Measurements from ENCODE around the gene RPL36A.

RPL36A gene

GRCh38 chrX:101430457-101431078 lies 39.8 kb downstream of the RPL36A start:
- Histone ChIP-seq H3K4me2 (ENCODE audit: insufficient read depth, low read length, poor library complexity, severe bottlenecking) (no peak overlapping the region), H3K23ac (ENCODE audit: low read depth, low read length, poor library complexity) (no peak overlapping the region), H3K4ac (ENCODE audit: low read length) (no peak overlapping the region), H3K9ac (ENCODE audit: low read depth, low read length, poor library complexity) (no peak overlapping the region), H3K14ac (ENCODE audit: low read length) (no peak overlapping the region), H3K9me3 (replicated peaks in 1 of 2; ENCODE audit: control insufficient read depth in 2 of 2, insufficient read depth in 1 of 2, low read depth in 1 of 2, low read length in 2 of 2) (peaks cover 0 to 10% of the 10 kb centered on the region in 2 donors), H3K4me1 (ENCODE audit: control insufficient read depth in 2 of 2, insufficient read depth in 1 of 2, low read depth in 1 of 2, low read length in 2 of 2) (no peaks in the 10 kb centered on the region), H3K36me3 (replicated peaks in 1 of 2; ENCODE audit: control insufficient read depth in 2 of 2, insufficient read depth in 2 of 2, low read length in 2 of 2) (no peaks in the 10 kb centered on the region), H2BK120ac (ENCODE audit: low read depth, low read length) (no peak overlapping the region), H2AFZ (ENCODE audit: low read length) (no peak overlapping the region), H4K91ac (ENCODE audit: low read depth, low read length, poor library complexity) (no peak overlapping the region), H2BK15ac (ENCODE audit: low read length) (no peak overlapping the region), H2BK12ac (ENCODE audit: low read length) (no peak overlapping the region), H2BK5ac (ENCODE audit: low read length) (no peak overlapping the region), H2AK5ac (ENCODE audit: low read depth, low read length) (no peak overlapping the region), H3K18ac (ENCODE audit: low read length) (no peak overlapping the region), H3K27ac (replicated peaks; ENCODE audit: low read length) (no peak overlapping the region), H3K4me3 (ENCODE audit: low read length in 2 of 2) (no peak overlapping the region), H4K8ac (ENCODE audit: low read depth, low read length) (no peak overlapping the region), H3K79me1 (ENCODE audit: low read depth, low read length) (no peaks in the 10 kb centered on the region), H3K27me3 (ENCODE audit: control insufficient read depth in 3 of 3, insufficient read depth in 3 of 3, low read depth in 1 of 3, low read length in 3 of 3) (no peaks in the 10 kb centered on the region)
- no CpG with 5 or more reads among the region's 2 CpGs for WGBS, 2 donors (ENCODE audit: extremely low coverage in 2 of 2, insufficient read length in 2 of 2, insufficient replicate concordance in 1 of 2)
- no peak for DNase-seq (ENCODE audit: low spot score)

DNA sequence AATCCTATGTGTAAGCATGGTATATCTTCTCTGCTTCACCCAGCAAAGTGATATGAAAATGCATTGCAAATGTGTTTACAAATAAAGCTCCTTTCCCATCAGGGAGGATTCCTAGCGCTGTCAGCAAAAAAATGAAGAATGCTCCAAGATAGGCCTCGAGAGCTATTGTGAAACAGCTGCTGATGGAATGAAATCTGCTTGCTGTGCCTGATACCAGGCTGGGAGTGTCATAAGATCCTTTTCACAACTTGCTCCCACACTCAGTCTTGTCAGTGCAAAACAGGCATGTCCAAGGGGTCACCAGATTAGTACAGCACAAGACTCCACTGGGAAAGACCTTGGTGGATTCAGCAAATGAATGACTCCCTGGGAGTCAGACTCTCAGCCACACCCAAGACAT lies 51.3 kb downstream of the RPL36A start:
- H3K4ac ChIP-seq (ENCODE audit: low read length) = no peak overlapping the region
- no peak overlapping the region for H2BK5ac ChIP-seq (ENCODE audit: low read length)
- no CpG with 5 or more reads among the region's 2 CpGs for WGBS, 2 donors (ENCODE audit: extremely low coverage in 2 of 2, insufficient read length in 2 of 2, insufficient replicate concordance in 1 of 2)
- no peaks in the 10 kb centered on the region for H3K4me1 ChIP-seq (ENCODE audit: control insufficient read depth in 2 of 2, insufficient read depth in 1 of 2, low read depth in 1 of 2, low read length in 2 of 2)
- H2AK5ac ChIP-seq (ENCODE audit: low read depth, low read length) = no peak overlapping the region
- H3K4me3 ChIP-seq (ENCODE audit: low read length in 2 of 2) = no peak overlapping the region
- H2AFZ ChIP-seq (ENCODE audit: low read length) = no peak overlapping the region
- H3K36me3 ChIP-seq (replicated peaks in 1 of 2; ENCODE audit: control insufficient read depth in 2 of 2, insufficient read depth in 2 of 2, low read length in 2 of 2) = peaks cover 0 to 9% of the 10 kb centered on the region in 2 donors
- H3K4me2 ChIP-seq (ENCODE audit: insufficient read depth, low read length, poor library complexity, severe bottlenecking) = no peak overlapping the region
- no peak overlapping the region for H4K8ac ChIP-seq (ENCODE audit: low read depth, low read length)
- no peak overlapping the region for H2BK120ac ChIP-seq (ENCODE audit: low read depth, low read length)
- H3K23ac ChIP-seq (ENCODE audit: low read depth, low read length, poor library complexity) = no peak overlapping the region
- DNase-seq (ENCODE audit: low spot score) = no peak
- no peak overlapping the region for H3K14ac ChIP-seq (ENCODE audit: low read length)
- peaks cover 0 to 3% of the 10 kb centered on the region in 2 donors for H3K9me3 ChIP-seq (replicated peaks in 1 of 2; ENCODE audit: control insufficient read depth in 2 of 2, insufficient read depth in 1 of 2, low read depth in 1 of 2, low read length in 2 of 2)
- H3K27ac ChIP-seq (replicated peaks; ENCODE audit: low read length) = no peak overlapping the region
- H4K91ac ChIP-seq (ENCODE audit: low read depth, low read length, poor library complexity) = no peak overlapping the region
- peaks cover 0 to 3% (median 0%) of the 10 kb centered on the region in 3 experiments for H3K27me3 ChIP-seq (ENCODE audit: control insufficient read depth in 3 of 3, insufficient read depth in 3 of 3, low read depth in 1 of 3, low read length in 3 of 3)
- H3K79me1 ChIP-seq (ENCODE audit: low read depth, low read length) = no peaks in the 10 kb centered on the region
- no peak overlapping the region for H2BK12ac ChIP-seq (ENCODE audit: low read length)
- H3K18ac ChIP-seq (ENCODE audit: low read length) = no peak overlapping the region
- H2BK15ac ChIP-seq (ENCODE audit: low read length) = no peak overlapping the region
- no peak overlapping the region for H3K9ac ChIP-seq (ENCODE audit: low read depth, low read length, poor library complexity)

Data from neuronal stem cell (in vitro differentiated cells).